Esophagus squamous epithelium (tissue), 4 donors: ENCODE measurements around the gene RBM10.

Experiments used
- POLR2A ChIP-seq, 4 donors: fragments of 450-650 bp; IDR thresholded peaks; one replicate each; pipeline ENCODE4 v1.6.1; 2017; ENCODE audit warnings: antibody characterized with exemption in 4 of 4, mild to moderate bottlenecking in 4 of 4, moderate library complexity in 3 of 4
- TF ChIP-seq, protein P1 (sequence below), 6 experiments: fragments of 450-650 bp in 4 of 6; fragments of 200-600 bp in 2 of 6; sonication (generic) in 2 of 6; IDR thresholded peaks; one replicate each; pipeline ENCODE4 v1.5.1; 2016 to 2019; ENCODE audit warnings: antibody characterized with exemption in 6 of 6, mild to moderate bottlenecking in 4 of 6, moderate library complexity in 4 of 6

DNA sequence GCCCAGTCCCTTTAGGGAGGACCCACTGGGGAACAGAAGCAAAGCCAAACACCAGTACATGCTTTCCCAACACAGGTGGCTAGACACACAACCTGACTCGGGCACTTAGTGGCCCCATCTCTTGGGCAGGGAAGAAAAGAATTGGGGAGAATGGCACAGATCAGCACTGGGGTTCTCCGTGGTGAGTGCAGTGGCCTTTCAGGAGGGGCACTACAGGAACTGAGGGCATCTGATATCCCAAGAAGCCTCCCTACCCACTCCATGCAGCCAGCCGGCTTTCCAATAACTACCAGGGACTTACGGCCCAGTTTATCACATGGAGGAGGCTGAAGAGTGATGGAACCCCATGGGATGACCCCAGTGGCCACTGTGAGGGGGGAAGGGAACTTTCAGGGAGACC lies 43.8 kb upstream of the RBM10 start:
- TF ChIP-seq, protein P1, sequence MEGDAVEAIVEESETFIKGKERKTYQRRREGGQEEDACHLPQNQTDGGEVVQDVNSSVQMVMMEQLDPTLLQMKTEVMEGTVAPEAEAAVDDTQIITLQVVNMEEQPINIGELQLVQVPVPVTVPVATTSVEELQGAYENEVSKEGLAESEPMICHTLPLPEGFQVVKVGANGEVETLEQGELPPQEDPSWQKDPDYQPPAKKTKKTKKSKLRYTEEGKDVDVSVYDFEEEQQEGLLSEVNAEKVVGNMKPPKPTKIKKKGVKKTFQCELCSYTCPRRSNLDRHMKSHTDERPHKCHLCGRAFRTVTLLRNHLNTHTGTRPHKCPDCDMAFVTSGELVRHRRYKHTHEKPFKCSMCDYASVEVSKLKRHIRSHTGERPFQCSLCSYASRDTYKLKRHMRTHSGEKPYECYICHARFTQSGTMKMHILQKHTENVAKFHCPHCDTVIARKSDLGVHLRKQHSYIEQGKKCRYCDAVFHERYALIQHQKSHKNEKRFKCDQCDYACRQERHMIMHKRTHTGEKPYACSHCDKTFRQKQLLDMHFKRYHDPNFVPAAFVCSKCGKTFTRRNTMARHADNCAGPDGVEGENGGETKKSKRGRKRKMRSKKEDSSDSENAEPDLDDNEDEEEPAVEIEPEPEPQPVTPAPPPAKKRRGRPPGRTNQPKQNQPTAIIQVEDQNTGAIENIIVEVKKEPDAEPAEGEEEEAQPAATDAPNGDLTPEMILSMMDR (IDR thresholded peaks at IDR 0.05): no peak
- no peak for TF ChIP-seq POLR2A (IDR thresholded peaks at IDR 0.05)
